NCI-H128 (cell line): ENCODE results near the gene IRF9.
A peak's percentile ranks its signal among the peaks of the same experiment; 100 is the strongest.
"Not testable (repeated sequence)": the region's sequence is repeated elsewhere in the genome, so short reads cannot be mapped to it uniquely, and the experiment has no call there.

Experiments used
- DNase-seq: peaks from one replicate; lab custom pipeline; 2025; ENCODE audit not compliant: unreplicated experiment; lab: John Stamatoyannopoulos, UW

IRF9 gene

GRCh38 chr14:24190416-24190815 lies 29.4 kb downstream of the IRF9 start:
- DNase-seq, result no peak

- DNase-seq, result no peak
Observed at GRCh38 chr14:24192933-24193332, 31.9 kb downstream of the IRF9 start.

- DNase-seq, result no peak
Observed at GRCh38 chr14:24194186-24194872, 33.3 kb downstream of the IRF9 start.

- DNase-seq, result no peak
Observed at GRCh38 chr14:24194873-24195185, 33.8 kb downstream of the IRF9 start.

GRCh38 chr14:24195186-24196070 lies 34.4 kb downstream of the IRF9 start, which contains the start of gene TM9SF1:
Gene TM9SF1 (minus strand): TSS chr14:24195441. CDS start chr14:24195019, 422 bp downstream.
- DNase-seq, result peak; percentile 38

- DNase-seq, result no peak
Observed at GRCh38 chr14:24196071-24197055, 35.3 kb downstream of the IRF9 start.

GRCh38 chr14:24197056-24197450 lies 36.0 kb downstream of the IRF9 start:
- no peak for DNase-seq

- DNase-seq, result no peak
Observed at GRCh38 chr14:24198814-24199524, 37.9 kb downstream of the IRF9 start.

GRCh38 chr14:24202538-24202937 lies 41.5 kb downstream of the IRF9 start:
- DNase-seq, result not testable (repeated sequence)

- not testable (repeated sequence) for DNase-seq
Observed at GRCh38 chr14:24203249-24203886, 42.3 kb downstream of the IRF9 start.

- no peak for DNase-seq
Observed at GRCh38 chr14:24204163-24205146, 43.4 kb downstream of the IRF9 start.

- no peak for DNase-seq
Observed at GRCh38 chr14:24206260-24207103, 45.4 kb downstream of the IRF9 start.

- no peak for DNase-seq
Observed at GRCh38 chr14:24207104-24207551, 46.1 kb downstream of the IRF9 start.

- no peak for DNase-seq
Observed at GRCh38 chr14:24207625-24208024, 46.6 kb downstream of the IRF9 start.

GRCh38 chr14:24211311-24211710 lies 50.2 kb downstream of the IRF9 start:
- no peak for DNase-seq

GRCh38 chr14:24212924-24213865 lies 52.1 kb downstream of the IRF9 start, which contains the start of gene CHMP4A:
Gene CHMP4A (minus strand): TSS chr14:24213488. CDS start chr14:24213439, 49 bp downstream.
- peak; percentile 85 for DNase-seq
